ENCODE measurements around the gene APOBEC2.

GRCh38 chr6:41077536-41077935, 24.5 kb downstream of the APOBEC2 start:
- TF ChIP-seq YY1 (IDR thresholded peaks at IDR 0.05; ENCODE audit: insufficient read depth, insufficient replicate concordance, low read depth, low read length) = no peak
- TF ChIP-seq CBX2 (IDR thresholded peaks at IDR 0.05; ENCODE audit: low read depth, low read length) = no peak
- TF ChIP-seq CBX2 (CRISPR knock-in tag; IDR thresholded peaks at IDR 0.05; ENCODE audit: low read depth) = no peak
- TF ChIP-seq ZC3H4 (CRISPR knock-in tag; IDR thresholded peaks at IDR 0.05; ENCODE audit: borderline replicate concordance) = no peak
- TF ChIP-seq CTCF (CRISPR knock-in tag; IDR thresholded peaks at IDR 0.05) = no peak
- TF ChIP-seq ONECUT2 (CRISPR knock-in tag; IDR thresholded peaks at IDR 0.05) = no peak
- TF ChIP-seq ZBTB38 (CRISPR knock-in tag; IDR thresholded peaks at IDR 0.05) = no peak
- TF ChIP-seq USF2 (IDR thresholded peaks at IDR 0.05; ENCODE audit: low read depth, low read length) = no peak
- no peak for TF ChIP-seq USF2 (CRISPR knock-in tag; IDR thresholded peaks at IDR 0.05; ENCODE audit: borderline replicate concordance)
- TF ChIP-seq WIZ (CRISPR knock-in tag; IDR thresholded peaks at IDR 0.05) = no peak
- TF ChIP-seq RBFOX2 (IDR thresholded peaks at IDR 0.05; ENCODE audit: low read depth, low read length) = no peak
